Stimulated activated memory B cell treated with anti-CD40 and anti-IgM and Interleukin-4, amounts not matched to agents 10 μg/mL and 1 μg/mL and 100 μg/mL, for 72 hours (primary cell): ENCODE results near the gene KIR2DL1.
"Not testable (repeated sequence)": the region's sequence is repeated elsewhere in the genome, so short reads cannot be mapped to it uniquely, and the experiment has no call there.

Experiments
- ATAC-seq: fragments of 150-1000 bp; cut with Tn5 transposase; 2 replicates; pipeline ENCODE4 v1.10.0; 2021
- H3K27ac Mint-ChIP-seq: one replicate; pipeline ENCODE4 v1.8.0; 2022; ENCODE audit warnings: mild to moderate bottlenecking, mixed read lengths
- H3K27me3 Mint-ChIP-seq: one replicate; pipeline ENCODE4 v1.8.0; 2022; ENCODE audit warnings: mixed read lengths
- H3K36me3 Mint-ChIP-seq: one replicate; pipeline ENCODE4 v1.8.0; 2022; ENCODE audit warnings: mixed read lengths
- H3K4me1 Mint-ChIP-seq: one replicate; pipeline ENCODE4 v1.8.0; 2022; ENCODE audit warnings: mixed read lengths
- H3K4me3 Mint-ChIP-seq: one replicate; pipeline ENCODE4 v1.8.0; 2022; ENCODE audit warnings: mild to moderate bottlenecking, moderate library complexity, mixed read lengths
- H3K9me3 Mint-ChIP-seq: one replicate; pipeline ENCODE4 v1.8.0; 2022; ENCODE audit warnings: mixed read lengths

KIR2DL1 gene

DNA sequence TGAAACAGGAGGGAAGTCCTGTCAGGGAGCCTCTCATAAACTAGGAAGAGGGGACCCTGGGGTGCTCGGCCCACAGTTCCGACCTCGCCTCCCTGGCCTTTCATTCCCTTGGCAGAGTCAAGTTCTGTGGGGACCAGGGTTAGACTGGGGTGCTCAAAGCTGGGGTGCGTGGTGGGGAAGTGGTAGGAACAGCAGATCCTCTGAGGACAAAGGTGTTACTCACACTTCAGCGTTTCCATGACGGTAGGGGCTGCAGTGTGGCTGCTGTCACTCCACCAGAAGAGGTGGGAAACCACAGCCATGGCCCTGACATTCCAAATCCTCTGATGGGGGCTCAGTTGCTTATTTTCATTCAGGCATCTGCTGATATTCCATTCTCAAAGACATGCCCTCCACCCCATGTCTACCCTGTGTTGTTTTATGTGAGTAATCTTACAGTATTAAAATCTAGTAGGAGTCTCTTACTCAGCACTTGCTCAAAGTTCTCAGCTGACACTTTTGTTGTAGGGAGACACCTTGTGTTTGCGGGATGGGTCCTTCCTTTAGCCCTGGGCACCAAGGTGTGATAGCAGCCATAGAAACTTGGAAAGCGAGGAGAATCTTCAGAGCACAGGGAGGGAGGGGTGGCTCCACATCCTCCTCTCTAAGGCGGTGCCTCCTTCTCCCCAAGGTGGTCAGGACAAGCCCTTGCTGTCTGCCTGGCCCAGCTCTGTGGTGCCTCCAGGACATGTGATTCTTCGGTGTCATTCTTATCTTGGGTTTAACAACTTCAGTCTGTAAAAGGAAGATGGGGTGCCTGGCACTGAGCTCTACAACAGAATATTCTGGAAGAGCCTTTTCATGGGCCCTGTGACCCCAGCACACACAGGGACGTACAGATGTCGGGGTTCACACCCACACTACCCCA, 13.1 kb upstream of the KIR2DL1 start:
- not testable (repeated sequence) for H3K36me3 Mint-ChIP-seq, H3K4me3 Mint-ChIP-seq, ATAC-seq, H3K27ac Mint-ChIP-seq, H3K4me1 Mint-ChIP-seq
- Mint-ChIP-seq H3K27me3 (peaks cover 25% of the 10 kb centered on the region), H3K9me3 (peaks cover 12% of the 10 kb centered on the region)

DNA sequence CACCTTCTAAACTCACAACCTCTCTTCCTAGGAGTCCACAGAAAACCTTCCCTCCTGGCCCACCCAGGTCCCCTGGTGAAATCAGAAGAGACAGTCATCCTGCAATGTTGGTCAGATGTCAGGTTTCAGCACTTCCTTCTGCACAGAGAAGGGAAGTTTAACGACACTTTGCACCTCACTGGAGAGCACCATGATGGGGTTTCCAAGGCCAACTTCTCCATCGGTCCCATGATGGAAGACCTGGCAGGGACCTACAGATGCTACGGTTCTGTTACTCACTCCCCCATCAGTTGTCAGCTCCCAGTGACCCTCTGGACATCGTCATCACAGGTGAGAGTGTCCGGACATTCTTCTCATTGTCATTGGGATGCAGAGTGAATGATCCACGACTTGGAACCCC, 11.0 kb upstream of the KIR2DL1 start:
- Mint-ChIP-seq H3K27me3 (peaks cover 15% of the 10 kb centered on the region), H3K9me3 (peaks cover 12% of the 10 kb centered on the region)
- not testable (repeated sequence) for H3K36me3 Mint-ChIP-seq, H3K4me1 Mint-ChIP-seq, H3K4me3 Mint-ChIP-seq, H3K27ac Mint-ChIP-seq, ATAC-seq

DNA sequence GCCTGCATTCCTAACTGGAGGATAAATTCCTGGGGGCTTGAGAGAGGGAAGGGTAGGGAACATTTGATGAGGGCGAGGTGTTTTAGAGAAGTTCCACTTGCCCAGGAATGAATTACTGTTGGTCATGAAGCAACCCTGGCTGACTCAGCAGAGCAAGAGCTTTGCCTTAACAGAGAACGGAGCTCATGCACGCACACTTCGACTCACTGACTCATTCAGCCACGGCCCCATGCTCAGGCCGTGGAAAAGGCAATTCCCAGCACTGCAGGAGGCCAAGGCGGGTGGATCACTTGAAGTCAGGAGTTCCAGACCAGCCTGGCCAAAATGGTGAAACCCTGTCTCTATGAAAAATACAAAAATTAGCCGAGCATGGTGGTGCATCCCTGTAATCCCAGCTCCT, 5.4 kb upstream of the KIR2DL1 start:
- H3K4me1 Mint-ChIP-seq, result not testable (repeated sequence)
- H3K9me3 Mint-ChIP-seq, result peaks cover 14% of the 10 kb centered on the region

GRCh38 chr19:54766464-54766863, 3.1 kb upstream of the KIR2DL1 start:
- H3K4me1 Mint-ChIP-seq, H3K4me3 Mint-ChIP-seq, H3K27ac Mint-ChIP-seq, H3K36me3 Mint-ChIP-seq, ATAC-seq, H3K9me3 Mint-ChIP-seq: not testable (repeated sequence)
- H3K27me3 Mint-ChIP-seq, result peaks cover 27% of the 10 kb centered on the region

More for the DNA sequence above, 5.4 kb upstream of the KIR2DL1 start:
- not testable (repeated sequence) for H3K36me3 Mint-ChIP-seq, H3K27ac Mint-ChIP-seq, H3K4me3 Mint-ChIP-seq, ATAC-seq
- peaks cover 12% of the 10 kb centered on the region for H3K27me3 Mint-ChIP-seq

DNA sequence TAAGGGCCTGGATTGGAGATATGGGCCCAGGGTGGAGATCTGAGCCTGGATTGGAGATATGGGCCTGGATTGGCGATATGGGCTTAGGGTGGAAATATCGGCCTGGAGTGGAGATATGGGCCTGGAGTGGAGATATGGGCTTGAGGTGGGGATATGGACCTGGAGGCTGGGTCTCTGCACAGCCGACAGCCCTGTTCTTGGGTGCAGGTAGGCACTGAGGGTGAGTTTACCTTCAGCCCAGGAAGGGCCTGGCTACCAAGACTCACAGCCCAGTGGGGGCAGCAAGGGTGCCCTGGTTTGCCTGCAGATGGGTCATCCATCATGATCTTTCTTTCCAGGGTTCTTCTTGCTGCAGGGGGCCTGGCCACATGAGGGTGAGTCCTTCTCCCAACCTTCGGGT, 918 bp downstream of the KIR2DL1 start:
- ATAC-seq, H3K4me1 Mint-ChIP-seq, H3K27ac Mint-ChIP-seq, H3K36me3 Mint-ChIP-seq, H3K4me3 Mint-ChIP-seq, H3K9me3 Mint-ChIP-seq: not testable (repeated sequence)
- H3K27me3 Mint-ChIP-seq, result peaks cover 18% of the 10 kb centered on the region

GRCh38 chr19:54771018-54771960, 1.7 kb downstream of the KIR2DL1 start:
- ATAC-seq, H3K4me1 Mint-ChIP-seq, H3K36me3 Mint-ChIP-seq, H3K4me3 Mint-ChIP-seq, H3K9me3 Mint-ChIP-seq, H3K27ac Mint-ChIP-seq: not testable (repeated sequence)
- H3K27me3 Mint-ChIP-seq, result peaks cover 15% of the 10 kb centered on the region

DNA sequence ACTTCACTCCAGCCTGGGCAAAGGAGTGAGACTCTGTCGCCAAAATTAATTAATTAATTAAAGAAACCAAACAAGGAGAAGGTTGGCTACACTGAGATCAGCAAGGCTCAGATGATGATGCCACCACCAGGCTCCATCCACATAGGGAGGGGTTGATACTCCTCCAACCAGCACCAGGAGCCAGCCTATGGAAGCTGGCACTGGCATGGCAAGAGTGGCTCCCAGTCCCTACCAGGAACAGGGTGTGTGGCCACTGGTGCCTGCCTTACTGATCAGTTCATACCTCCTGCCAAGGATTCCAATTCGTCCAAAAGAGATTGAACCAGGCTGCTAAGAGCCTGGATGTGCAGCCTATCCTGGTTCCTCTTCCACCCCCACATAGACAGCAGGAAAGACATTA, 3.1 kb downstream of the KIR2DL1 start:
- H3K36me3 Mint-ChIP-seq, H3K9me3 Mint-ChIP-seq, H3K4me1 Mint-ChIP-seq, ATAC-seq, H3K27ac Mint-ChIP-seq, H3K4me3 Mint-ChIP-seq: not testable (repeated sequence)
- H3K27me3 Mint-ChIP-seq, result peaks cover 15% of the 10 kb centered on the region

GRCh38 chr19:54775095-54775815, 5.7 kb downstream of the KIR2DL1 start:
- not testable (repeated sequence) for H3K4me1 Mint-ChIP-seq, ATAC-seq, H3K27ac Mint-ChIP-seq, H3K4me3 Mint-ChIP-seq, H3K9me3 Mint-ChIP-seq, H3K27me3 Mint-ChIP-seq, H3K36me3 Mint-ChIP-seq

- H3K36me3 Mint-ChIP-seq, ATAC-seq, H3K27me3 Mint-ChIP-seq: not testable (repeated sequence)
These were observed 6.2 kb downstream of the KIR2DL1 start for GRCh38 chr19:54775830-54776229.

DNA sequence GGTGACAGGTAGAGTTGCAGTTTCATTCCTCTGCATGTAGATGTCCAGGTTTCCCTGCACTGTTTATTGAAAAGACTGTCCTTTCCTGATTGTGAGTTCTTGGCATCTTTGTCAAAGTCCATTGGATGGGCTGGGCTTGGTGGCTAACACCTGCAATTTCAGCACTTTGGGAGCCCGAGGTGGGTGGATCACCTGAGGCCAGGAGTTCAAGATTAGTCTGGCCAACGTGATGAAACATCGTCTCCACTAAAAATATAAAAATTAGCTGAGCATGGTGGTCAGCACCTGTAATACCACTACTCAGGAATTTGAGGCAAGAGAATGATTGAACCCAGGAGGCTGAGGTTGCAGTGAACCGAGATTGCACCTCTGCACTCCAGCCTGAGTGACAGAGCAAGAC, 8.3 kb downstream of the KIR2DL1 start:
- H3K4me1 Mint-ChIP-seq, H3K27ac Mint-ChIP-seq, H3K36me3 Mint-ChIP-seq, H3K4me3 Mint-ChIP-seq, ATAC-seq, H3K9me3 Mint-ChIP-seq: not testable (repeated sequence)
- H3K27me3 Mint-ChIP-seq, result peaks cover 16% of the 10 kb centered on the region

More at GRCh38 chr19:54775830-54776229, 6.2 kb downstream of the KIR2DL1 start:
- H3K4me1 Mint-ChIP-seq, H3K27ac Mint-ChIP-seq, H3K4me3 Mint-ChIP-seq, H3K9me3 Mint-ChIP-seq: not testable (repeated sequence)

DNA sequence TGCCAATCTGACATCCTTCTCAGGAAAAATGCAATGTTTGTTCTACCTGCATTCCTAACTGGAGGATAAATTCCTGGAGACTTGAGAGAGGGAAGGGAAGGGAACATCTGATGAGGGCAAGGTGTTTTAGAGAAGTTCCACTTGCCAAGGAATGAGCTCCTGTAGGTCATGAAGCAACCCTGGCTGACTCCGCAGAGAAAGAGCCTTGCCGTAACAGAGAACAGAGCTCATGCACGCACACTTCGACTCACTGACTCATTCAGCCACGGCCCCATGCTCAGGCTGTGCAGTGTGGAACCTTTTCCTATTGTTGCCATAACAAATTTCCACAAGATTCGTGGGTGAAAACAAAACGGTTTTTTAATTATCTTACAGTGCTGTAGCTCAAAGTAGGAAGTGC, 9.3 kb downstream of the KIR2DL1 start:
- H3K27ac Mint-ChIP-seq, H3K9me3 Mint-ChIP-seq, ATAC-seq, H3K4me3 Mint-ChIP-seq, H3K4me1 Mint-ChIP-seq, H3K36me3 Mint-ChIP-seq: not testable (repeated sequence)
- H3K27me3 Mint-ChIP-seq, result peaks cover 26% of the 10 kb centered on the region

- not testable (repeated sequence) for ATAC-seq, H3K36me3 Mint-ChIP-seq, H3K9me3 Mint-ChIP-seq, H3K27ac Mint-ChIP-seq, H3K4me1 Mint-ChIP-seq, H3K4me3 Mint-ChIP-seq
- H3K27me3 Mint-ChIP-seq, result peaks cover 49% of the 10 kb centered on the region
These were observed 13.3 kb downstream of the KIR2DL1 start for GRCh38 chr19:54782916-54783315.

GRCh38 chr19:54786091-54786723, 16.6 kb downstream of the KIR2DL1 start:
- ATAC-seq, H3K36me3 Mint-ChIP-seq, H3K4me1 Mint-ChIP-seq, H3K9me3 Mint-ChIP-seq, H3K4me3 Mint-ChIP-seq, H3K27ac Mint-ChIP-seq: not testable (repeated sequence)
- peaks cover 67% of the 10 kb centered on the region for H3K27me3 Mint-ChIP-seq

GRCh38 chr19:54788154-54788553, 18.6 kb downstream of the KIR2DL1 start:
- peaks cover 49% of the 10 kb centered on the region for H3K27me3 Mint-ChIP-seq
- not testable (repeated sequence) for ATAC-seq, H3K4me1 Mint-ChIP-seq, H3K27ac Mint-ChIP-seq, H3K9me3 Mint-ChIP-seq, H3K4me3 Mint-ChIP-seq, H3K36me3 Mint-ChIP-seq

- Mint-ChIP-seq H3K4me1 (peaks cover 11% of the 10 kb centered on the region), H3K27me3 (peaks cover 40% of the 10 kb centered on the region), H3K9me3 (peaks cover 8% of the 10 kb centered on the region), H3K36me3 (no peaks in the 10 kb centered on the region), H3K4me3 (no peak overlapping the region), H3K27ac (no peak overlapping the region)
- no peak for ATAC-seq
These were observed 21.1 kb downstream of the KIR2DL1 start for GRCh38 chr19:54790711-54791110.
